PFSK-1 (cell line): ENCODE results near the gene C2.

Source experiments
- REST ChIP-seq, 2 experiments: IDR thresholded peaks; 2 replicates each; pipeline versions ENCODE4 v1.6.1 to v1.8.0; 2011 to 2012; ENCODE audit warnings: low read depth in 2 of 2, low read length in 2 of 2, control low read depth in 1 of 2, inconsistent platforms in 1 of 2, mild to moderate bottlenecking in 1 of 2, moderate library complexity in 1 of 2; ENCODE audit not compliant: insufficient read depth in 1 of 2
- TAF1 ChIP-seq: IDR thresholded peaks from 2 replicates; pipeline ENCODE4 v1.6.1; 2012; ENCODE audit warnings: low read length, control low read depth, borderline replicate concordance; ENCODE audit not compliant: insufficient read depth

DNA sequence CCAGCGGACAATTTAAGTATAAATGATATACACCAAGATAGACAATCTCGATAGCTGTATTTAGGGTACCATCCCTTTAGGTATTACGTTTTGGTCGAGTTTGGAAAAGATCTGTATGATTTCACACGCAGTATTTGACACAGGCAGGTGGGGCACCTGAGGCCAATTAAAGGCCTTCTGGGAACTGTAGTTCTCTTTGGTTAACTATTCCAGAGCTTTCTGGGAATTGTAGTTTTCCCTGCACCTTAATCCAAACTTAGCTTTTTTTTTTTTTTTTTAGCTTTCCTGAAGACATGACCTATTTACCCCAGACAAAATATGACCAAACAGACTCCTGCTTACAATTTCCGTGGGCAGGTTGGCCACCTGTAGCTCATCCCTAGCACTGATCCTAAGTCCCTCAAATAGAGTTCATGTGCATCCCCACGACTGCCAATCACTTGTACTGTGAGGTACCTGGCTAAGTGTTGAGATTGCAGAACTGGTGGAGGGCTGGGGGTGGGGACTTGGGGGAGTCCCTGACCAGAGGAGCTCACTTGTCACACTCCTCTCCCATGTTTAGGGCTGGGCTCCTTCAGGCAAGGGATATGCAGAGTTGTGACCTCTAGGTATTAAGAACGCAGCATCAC is 29.0 kb upstream of the C2 start:
- TF ChIP-seq REST (IDR thresholded peaks at IDR 0.05; ENCODE audit: insufficient read depth in 1 of 2, low read depth in 2 of 2, low read length in 2 of 2) (no peak), TAF1 (no peak)
